GM19455 (cell line): Measurements from ENCODE around the gene PRSS21.

Experiments
- ATAC-seq: cut with Tn5 transposase; IDR thresholded peaks from one replicate; pipeline ENCODE4 v1.9.1; 2021; ENCODE audit not compliant: unreplicated experiment

PRSS21 gene

DNA sequence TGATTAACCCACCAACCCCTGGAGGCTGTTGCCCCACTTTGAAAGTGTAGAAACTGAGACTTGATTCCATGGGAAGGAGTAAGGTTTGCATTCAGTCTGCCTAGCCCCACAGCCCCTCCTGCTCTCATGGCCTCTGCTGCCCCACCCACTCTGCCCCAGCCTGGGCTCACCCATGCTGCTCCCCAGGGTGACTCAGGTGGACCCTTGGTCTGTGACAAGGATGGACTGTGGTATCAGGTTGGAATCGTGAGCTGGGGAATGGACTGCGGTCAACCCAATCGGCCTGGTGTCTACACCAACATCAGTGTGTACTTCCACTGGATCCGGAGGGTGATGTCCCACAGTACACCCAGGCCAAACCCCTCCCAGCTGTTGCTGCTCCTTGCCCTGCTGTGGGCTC lies 12.3 kb upstream of the PRSS21 start:
- no peak for ATAC-seq

DNA sequence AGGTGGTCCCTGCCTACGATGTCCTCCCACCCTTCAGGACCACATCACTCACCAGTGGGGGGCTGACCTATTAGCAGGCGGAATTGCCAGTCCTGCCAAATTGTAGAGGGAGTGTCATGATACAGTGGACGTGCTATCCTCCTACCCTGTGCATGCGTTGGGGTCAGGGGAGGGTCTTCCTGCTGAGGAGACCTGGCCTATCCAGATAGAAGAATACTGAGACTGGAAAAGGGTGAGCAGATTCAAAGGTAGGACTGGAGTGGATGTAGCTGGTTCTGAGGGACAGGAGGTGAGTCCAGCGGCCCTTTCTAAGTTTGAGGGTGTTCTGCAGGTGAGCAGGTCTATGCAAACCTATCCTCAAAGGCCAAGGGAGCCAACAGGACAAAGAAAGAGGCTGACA lies 10.8 kb upstream of the PRSS21 start:
- ATAC-seq = no peak

DNA sequence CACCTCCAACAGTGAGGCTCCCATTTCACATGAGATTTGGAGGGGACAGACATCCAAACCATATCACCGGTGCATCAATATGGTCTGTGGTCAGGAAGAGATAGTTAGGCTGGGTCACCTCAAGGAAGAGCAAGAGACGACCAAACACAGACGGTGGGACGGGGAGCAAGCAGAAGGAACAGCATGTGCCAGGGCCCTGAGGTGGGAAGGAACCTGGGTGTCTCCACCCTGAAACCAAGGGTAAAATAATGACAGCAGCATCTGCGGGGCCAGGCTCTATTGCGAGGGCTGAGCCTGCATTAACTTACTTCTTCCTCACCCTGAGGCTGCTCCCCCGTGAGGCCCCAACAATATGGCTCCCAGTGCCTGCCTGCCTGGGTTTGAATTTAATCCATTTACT lies 8.9 kb upstream of the PRSS21 start:
- no peak for ATAC-seq

DNA sequence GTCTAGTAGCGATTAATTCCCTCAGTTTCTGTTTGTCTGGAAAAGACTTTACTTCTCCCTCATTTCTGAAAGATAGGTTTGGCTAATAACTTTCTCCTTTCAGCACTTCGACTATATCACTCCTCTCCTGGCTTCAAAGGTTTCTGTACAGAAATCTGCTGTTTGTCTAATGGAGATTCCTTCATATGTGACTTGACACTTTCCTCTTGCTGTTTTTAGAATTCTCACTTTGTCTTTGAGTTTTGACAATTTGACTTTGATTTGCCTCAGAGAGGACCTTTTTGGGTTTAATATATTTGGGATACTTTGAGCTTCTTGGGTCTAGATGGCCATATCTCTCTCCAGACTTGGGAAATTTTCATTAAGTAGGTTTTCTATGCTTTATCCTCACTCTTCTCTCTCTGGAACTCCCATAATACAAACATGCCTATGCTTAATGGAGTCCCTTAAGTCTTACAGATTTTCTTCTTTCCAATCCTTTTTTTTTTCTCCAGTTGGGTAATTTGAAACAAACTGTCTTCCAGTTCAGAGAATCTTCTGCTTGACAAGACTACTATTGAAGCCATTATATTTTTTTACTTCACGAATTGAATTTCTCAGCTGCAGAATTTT lies 7.8 kb upstream of the PRSS21 start:
- no peak for ATAC-seq

DNA sequence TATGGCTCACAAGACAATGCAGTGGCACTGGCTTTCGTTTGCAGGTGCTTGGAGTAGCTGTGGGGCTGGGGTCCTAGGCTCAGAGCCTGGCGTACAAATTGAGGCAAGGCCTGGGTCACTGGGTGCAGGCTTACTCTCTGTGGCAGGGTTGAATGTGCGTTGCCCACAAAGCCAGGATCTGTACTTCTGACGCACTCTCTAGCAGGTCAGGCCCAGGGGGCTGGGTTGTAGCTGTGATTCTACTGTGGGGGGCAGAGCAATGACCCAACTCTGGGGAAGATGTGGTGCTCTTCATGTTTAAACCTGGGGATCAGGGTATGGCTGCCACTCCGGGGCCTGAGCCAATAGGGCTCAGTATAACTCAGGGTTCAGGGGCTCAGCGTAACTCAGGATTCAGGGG lies 6.4 kb upstream of the PRSS21 start:
- no peak for ATAC-seq

DNA sequence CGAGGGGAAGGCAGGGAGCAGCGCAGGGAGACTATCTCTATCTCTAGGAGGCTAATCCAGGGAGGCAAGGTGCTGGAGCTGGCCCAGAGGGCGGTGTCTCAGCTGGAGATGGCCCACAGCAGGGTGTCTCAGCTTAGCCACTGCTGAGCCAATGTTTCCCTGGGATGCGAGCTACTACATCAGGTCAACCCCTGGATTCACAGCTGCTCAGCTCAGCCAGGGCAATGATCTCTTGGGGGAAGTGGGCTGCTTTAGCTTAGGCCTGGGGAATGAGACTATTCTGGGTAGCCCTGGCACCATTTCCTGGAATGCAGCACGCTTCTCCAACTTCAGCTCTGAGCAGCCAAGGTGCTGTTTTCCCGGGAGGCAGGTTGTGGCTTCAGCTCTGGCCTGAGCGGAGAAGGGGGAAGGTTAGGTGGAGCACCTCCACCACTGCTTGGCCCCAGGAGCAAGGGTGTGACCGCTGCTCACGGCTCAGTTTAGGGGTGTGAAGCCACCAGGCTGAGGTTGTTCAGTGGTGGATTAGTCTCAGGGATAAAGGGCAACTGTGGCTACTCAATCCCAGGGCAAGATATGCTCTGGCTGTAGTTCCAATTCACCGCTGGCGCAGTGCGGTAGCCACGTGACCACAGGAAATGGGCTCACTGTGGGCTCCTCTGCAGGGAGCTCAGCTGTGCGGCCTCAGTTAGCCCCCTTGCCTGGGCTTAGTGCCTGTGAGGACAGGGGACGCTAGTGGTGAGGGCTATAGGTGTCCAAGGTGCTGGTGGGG lies 5.2 kb upstream of the PRSS21 start:
- no peak for ATAC-seq

DNA sequence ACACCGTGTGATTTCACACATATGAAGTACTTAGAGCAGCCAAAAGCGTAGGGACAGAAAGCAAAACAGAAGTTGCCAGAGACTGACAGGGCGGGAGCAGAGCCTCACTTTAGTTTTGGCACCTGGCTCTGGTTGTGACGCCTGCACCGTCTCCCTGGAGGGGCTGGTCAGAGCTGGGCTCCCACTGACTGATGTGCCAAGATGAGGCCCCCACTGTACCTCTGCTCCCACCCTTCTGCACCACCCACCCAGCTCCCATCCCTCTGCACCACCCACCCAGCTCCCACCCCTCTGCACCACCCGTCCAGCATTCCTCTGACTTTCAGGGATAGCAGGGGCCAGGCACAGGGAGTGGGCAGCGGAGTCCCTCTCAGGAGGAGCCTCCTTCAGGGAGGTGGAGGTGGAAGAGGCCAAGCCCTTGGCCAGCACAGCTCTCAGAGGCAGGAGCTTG lies 3.2 kb upstream of the PRSS21 start:
- no peak for ATAC-seq

DNA sequence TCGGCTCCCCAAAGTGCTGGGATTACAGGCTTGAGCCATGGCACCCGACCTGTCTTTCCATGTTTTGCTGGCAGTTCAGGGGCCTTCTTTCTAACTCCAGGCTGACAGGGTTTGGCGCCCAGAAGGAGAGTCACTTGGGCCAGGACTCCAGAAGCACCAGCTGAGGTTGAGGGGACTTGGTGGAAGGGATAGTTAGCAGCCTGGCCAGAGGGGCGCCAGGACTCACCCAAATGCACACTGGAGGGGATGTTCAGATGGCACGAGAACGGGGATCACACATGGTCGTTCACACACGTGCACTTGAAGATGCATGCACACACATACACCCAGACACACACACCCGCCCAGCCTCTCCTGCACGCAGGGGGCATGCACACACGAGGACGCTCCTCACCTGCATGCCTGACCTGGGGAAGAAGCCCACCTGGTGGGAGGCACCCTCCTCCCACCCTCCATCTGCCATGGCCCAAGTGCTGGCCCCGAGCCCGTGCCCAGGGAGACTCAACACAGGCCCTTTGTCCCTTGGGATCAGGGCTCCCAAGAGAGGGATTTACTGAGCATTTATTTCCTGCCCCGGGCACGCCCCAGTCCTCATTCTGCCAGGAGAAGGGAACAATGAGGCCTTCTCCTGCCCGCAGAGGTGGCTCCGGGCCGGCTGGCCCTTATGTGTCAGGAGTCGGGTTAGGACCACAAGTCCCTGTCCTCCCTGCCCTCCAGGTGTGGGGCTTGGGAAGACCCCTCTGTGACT lies 2.3 kb upstream of the PRSS21 start:
- no peak for ATAC-seq

DNA sequence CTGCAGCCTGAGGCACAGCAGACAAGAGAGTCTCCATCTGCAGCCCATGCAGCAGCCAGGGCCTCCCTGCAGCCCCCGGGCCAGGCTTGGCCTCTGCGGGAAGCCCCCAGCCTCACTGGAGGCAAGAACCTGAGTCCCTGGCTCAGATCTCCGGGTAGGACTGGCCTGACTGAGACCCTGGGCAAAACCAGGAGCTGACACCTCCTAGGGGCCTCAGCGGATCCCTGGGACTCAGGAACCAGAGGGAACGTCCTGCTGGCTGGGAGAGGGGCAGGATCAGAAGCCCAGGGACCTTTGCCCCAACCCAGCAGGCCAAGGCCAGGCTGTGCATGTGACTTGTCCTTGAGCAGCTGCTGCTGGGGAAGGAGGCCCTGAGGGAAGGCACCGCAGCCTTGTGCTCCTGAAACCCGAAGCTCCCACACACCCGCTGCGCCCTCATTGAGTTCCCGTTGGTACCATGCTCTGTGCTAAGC lies 1.7 kb upstream of the PRSS21 start:
- ATAC-seq = no peak

DNA sequence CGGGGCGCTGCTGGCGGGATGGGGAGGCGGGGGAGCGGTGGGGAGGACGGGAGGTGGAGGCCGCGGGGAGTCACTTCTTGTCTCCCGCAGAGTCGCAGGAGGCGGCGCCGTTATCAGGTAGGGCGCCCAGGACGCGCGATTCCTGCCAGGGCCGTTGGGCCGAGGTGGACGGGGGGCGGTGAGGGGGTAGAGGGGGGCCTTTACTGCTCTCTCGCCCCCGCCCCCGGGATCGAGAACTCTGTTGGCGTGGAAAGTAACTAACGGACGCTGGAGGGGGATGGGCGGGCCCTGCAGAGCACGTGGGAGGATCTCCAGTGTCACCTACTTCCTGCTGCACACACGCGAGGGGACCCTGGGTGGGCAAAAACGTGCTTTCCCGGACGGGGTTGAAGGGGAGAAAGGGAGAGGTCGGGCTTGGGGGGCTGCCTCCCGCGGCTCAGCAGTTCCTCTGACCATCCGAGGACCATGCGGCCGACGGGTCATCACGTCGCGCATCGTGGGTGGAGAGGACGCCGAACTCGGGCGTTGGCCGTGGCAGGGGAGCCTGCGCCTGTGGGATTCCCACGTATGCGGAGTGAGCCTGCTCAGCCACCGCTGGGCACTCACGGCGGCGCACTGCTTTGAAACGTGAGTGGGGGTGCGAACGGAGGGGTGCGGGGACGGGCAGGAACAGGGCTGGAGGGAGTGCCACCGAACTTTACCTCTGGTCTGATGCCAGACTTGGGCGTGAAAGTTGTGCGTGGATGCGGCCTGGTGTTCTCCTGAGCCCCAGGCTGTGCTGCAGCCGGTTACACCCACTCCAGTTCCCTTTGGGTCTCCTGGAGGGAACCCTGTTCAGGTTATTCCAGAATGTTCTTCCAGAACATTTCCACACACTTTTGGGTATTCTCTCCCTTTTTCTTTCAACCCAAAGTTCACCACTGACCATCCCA lies 569 bp downstream of the PRSS21 start:
- no peak for ATAC-seq

DNA sequence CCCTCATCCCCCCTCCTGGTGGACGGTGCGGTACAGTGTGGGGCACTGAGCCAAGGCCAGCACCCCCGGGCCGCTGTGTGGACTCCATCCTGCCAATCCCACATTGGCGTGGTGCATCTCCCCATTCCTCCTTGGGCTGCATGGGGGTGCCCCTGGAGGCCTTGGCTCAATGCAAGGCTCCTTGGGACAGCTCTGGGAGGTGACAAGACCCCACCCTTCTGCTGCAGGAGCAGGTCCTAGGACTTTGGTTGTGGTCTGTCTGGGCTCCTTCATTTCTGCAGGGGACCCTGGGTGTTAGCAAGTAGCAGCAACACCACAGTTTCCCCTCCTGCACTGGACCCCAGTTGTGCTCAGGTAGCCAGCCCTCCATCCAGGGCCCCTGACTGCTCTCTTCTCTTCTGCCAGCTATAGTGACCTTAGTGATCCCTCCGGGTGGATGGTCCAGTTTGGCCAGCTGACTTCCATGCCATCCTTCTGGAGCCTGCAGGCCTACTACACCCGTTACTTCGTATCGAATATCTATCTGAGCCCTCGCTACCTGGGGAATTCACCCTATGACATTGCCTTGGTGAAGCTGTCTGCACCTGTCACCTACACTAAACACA lies 1.3 kb downstream of the PRSS21 start:
- no peak for ATAC-seq

DNA sequence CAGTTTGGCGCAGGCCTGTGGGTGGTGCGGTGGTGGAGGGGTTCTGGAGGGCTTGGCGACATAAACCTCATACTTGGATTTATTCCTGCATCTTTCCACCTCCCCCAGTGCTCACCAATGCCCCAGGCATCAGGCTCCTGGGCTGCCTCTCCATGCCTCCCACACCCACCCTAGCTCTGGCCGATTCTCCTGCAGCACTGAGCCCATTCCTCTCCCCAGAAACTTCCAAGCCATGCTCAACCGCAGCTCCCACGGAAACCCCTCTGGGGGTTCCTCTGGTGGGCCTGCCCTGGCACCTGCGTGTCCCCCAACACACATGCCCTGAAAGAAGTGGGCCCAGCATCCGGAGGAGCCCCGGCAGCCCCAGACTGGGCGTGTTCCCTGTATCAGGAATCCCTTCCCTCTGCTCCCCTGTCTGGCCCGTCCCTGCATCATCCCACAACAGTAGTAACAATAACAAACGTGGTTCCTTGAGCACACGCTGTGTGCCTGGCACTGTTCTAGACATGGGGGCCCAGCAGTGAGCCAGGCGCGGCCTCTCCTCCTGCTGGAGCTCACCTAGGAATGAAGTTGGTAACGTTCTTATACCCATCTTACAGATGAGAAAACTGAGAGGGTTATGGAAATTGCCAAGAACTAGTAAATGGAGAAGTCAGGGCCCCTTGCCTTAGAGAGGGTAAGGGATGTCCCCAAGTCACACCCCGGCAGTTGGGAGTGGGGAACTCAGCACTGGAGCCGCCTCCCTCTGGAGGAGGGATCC lies 2.3 kb downstream of the PRSS21 start:
- no peak for ATAC-seq

DNA sequence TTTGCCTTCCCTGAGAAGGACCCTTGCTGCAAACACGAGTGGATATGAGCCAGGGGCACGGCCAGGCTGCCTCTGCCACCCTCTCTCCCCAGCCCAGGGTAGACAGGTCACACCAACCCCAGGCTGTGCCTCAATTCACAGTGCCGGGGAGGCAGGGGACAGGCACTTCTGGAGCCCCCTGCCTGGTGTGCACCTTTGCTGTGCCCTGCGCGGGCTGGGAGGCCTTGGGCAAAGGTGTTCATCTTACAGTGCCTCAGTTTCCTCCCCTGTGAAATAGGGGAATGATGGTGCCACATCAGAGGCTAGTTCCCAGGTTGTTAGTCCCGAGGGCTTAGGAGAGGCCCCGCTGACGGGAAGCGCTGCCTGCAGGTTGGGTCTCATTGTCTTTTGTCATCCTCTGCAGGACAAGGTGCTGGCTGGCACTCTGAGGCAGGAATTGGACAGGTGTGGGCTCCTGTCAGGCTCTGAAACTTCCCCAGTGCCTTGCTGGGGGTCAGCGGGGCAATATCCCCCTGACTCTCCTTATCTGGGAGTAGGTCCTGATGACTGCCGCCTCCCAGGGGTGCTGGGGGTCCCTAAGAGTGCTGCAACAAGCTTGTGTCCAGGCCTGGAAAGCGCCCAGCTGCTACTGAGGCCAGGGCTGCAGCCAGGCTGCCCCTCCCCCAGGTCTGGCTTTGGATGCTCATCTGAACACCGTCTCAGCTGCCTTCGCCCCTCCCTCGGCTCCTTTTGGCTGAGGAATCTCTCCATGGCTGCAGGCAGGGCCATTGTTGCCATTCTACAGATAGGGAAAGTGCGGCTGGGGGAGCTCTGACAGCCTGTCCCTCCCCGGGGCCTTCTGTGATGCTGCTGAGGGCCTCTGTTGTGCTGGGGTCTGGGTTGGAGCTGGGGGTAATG lies 3.1 kb downstream of the PRSS21 start:
- ATAC-seq = no peak

DNA sequence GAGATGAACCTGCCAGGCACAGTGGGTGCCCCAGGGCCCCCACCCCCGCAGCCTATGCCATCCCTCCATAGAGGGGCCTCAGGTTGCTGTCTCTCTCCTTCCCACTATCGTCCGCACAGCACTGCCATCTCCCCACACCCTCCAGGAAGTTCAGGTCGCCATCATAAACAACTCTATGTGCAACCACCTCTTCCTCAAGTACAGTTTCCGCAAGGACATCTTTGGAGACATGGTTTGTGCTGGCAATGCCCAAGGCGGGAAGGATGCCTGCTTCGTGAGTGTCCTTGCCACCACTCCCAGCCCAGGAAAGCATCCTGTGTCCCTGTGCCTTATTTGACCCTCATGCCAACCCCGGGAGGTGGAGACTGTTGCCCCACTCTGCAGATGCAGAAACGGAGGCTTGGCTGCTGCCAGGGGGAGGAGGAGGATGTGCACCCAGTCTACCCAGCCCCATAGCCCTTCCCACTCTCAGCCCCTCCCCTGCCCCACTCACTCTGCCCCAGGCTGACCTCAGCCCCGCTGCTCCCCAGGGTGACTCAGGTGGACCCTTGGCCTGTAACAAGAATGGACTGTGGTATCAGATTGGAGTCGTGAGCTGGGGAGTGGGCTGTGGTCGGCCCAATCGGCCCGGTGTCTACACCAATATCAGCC lies 3.9 kb downstream of the PRSS21 start:
- no peak for ATAC-seq

DNA sequence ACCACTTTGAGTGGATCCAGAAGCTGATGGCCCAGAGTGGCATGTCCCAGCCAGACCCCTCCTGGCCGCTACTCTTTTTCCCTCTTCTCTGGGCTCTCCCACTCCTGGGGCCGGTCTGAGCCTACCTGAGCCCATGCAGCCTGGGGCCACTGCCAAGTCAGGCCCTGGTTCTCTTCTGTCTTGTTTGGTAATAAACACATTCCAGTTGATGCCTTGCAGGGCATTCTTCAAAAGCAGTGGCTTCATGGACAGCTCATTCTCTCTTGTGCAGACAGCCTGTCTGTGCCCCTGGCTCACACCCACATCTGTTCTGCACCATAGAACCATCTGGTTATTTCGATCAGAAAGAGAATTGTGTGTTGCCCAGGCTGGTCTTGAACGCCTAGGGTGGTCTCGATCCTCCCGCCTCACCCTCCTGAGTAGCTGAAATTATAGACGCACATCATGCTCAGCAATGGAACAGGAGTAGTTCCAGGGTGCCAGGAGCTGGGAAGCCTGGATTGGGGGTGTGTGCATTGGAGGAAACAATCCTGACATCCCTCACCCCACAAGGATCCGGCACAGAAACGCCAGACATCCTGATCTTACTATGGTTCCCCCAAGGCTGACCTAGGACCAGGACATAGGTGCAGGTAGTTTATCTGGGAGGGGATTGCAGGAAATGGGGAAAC lies 4.6 kb downstream of the PRSS21 start:
- no peak for ATAC-seq

DNA sequence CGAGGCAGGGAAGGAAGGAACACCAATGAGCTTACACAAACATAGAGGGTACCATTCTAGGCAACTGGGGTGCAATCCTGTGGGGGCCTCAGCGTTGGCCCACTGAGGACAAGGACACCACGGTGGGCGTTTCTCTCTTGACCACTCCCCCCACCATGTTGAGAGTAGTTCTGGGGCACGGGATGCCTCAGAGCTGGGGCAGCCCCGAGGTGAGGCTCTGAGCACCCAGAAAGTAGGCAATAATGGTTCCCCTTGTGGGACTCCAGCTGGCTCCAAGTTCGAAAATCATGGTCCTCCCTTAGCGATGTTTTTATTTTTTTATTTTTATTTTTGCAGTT lies 5.1 kb downstream of the PRSS21 start:
- no peak for ATAC-seq

DNA sequence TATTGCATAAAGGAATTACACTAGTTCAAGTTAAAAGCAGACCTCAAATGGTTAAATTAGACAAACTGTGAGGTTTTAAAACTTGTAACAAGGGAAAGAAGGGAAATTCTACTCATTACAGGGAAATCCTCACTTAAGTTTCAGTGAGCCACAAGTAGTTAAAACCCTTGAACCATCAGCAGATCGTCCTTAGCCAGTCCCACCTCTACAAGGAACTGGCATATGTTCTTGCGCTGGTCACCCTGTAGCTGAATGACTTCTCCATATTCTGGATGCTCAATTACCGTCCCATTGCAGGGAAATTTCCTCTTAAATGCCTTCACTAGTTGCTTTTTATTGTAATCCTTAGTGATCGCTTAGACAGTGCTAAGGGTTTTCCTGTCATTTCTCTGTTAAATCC lies 5.5 kb downstream of the PRSS21 start:
- ATAC-seq = no peak

DNA sequence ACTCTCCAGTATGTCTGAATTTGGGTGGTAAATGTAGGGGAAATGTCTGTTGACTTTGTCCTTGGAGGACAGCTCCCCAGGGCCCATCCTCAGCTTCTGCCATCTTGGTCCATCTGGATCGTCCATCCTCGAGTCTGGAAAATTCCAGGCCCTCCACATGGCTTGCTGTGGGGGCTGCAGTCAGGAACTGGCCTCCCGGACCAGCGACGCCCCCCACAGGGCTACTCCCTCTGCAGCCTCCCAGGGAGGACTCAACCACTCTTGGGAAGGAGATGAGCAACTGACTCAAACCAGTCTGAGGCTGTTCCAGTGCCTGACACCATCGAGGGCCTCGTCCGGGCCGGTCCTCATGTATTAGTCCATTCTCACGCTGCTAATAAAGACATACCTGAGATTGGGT lies 7.6 kb downstream of the PRSS21 start:
- no peak for ATAC-seq
